ENCODE data around the gene ZDHHC18.

ZDHHC18 gene

DNA sequence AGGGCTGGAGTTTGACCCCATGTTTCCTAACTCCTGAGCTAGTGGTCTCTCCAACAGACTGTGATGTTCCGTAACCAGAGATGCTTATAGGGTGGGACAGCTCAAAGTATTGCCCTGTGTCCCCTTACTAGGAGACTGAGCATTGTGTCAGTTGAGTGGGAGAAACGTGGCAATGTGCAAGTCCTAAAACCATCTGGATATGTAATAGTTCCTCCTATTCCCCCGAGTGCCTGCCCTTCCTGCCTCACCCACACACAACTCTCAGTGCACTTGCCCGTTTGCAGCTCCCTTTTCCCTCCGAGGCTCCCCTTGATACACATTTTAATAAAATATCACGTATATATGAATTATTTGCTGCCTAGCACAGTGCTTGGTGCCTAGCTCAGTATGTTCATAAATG lies 35.3 kb upstream of the ZDHHC18 start:
- H3K4me1 ChIP-seq (ENCODE audit: control insufficient read depth, insufficient read depth, low read length): peaks cover 5% of the 10 kb centered on the region; the same call in 1 of the 2 replicates
- CTCF ChIA-PET: interaction anchor here (0.8 to 6.8 kb wide), 10 partner anchors 18 to 291 kb away, joined by 3 to 281 read pairs (median 4); no protein-coding TSS in a partner anchor

DNA sequence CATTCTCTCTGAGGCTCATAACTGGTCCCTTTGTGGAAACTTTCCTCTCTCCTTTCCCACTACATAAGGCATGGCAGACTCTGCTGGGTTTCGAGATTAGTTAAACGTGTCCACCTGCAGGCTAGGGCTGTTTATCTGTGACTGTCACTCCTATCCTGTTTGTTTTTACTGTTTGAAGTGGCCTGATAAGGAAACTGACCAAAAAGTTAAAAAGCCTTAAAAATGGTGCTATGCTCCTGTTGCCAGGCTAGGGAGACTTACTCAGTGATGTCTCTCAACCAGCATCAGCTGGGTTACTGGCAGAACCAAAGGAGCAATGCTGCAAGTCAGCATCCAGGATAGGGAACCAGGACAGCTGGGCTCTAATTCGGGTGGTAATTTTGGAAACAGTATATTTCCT lies 34.9 kb upstream of the ZDHHC18 start:
- CTCF ChIA-PET: interaction anchor here (0.5 to 6.8 kb wide), 10 partner anchors 17 to 292 kb away, joined by 3 to 281 read pairs (median 4); no protein-coding TSS in a partner anchor
- Histone ChIP-seq H3K4me3 (ENCODE audit: low read depth, low read length) (no peak overlapping the region), H3K36me3 (ENCODE audit: control insufficient read depth in 2 of 2, insufficient read depth in 1 of 2, low read length in 2 of 2) (peaks cover 0 to 25% of the 10 kb centered on the region in 2 experiments; a peak in 2 of 3 replicates), H3K27ac (ENCODE audit: extremely low read depth, low read depth, low read length) (no peak overlapping the region), H3K9me3 (ENCODE audit: control insufficient read depth, insufficient read depth, low read depth, low read length) (no peaks in the 10 kb centered on the region), H3K4me1 (ENCODE audit: control insufficient read depth, insufficient read depth, low read length) (peaks cover 5% of the 10 kb centered on the region; the same call in 1 of the 2 replicates)
- POLR2A ChIA-PET: no interaction called here
- TF ChIP-seq MYNN (tag by site-specific recombination; IDR thresholded peaks at IDR 0.05; ENCODE audit: borderline replicate concordance): no peak
- TF ChIP-seq, protein P1, sequence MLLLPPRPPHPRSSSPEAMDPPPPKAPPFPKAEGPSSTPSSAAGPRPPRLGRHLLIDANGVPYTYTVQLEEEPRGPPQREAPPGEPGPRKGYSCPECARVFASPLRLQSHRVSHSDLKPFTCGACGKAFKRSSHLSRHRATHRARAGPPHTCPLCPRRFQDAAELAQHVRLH (tag by site-specific recombination; IDR thresholded peaks at IDR 0.05): no peak

More for the DNA sequence above, 35.3 kb upstream of the ZDHHC18 start:
- POLR2A ChIA-PET: interaction anchor here (1.3 kb wide), 1 partner anchor 99 kb away, joined by 4 read pairs; no protein-coding TSS in a partner anchor
- Histone ChIP-seq H3K4me3 (ENCODE audit: low read depth, low read length) (no peak overlapping the region), H3K36me3 (ENCODE audit: control insufficient read depth in 2 of 2, insufficient read depth in 1 of 2, low read length in 2 of 2) (peaks cover 0 to 25% of the 10 kb centered on the region in 2 experiments; a peak in 2 of 3 replicates), H3K9me3 (ENCODE audit: control insufficient read depth, insufficient read depth, low read depth, low read length) (no peaks in the 10 kb centered on the region), H3K27ac (ENCODE audit: extremely low read depth, low read depth, low read length) (no peak overlapping the region)
- TF ChIP-seq ZNF768 (tag by site-specific recombination; IDR thresholded peaks at IDR 0.05) (no peak), KLF7 (tag by site-specific recombination; IDR thresholded peaks at IDR 0.05; ENCODE audit: borderline replicate concordance) (no peak)

DNA sequence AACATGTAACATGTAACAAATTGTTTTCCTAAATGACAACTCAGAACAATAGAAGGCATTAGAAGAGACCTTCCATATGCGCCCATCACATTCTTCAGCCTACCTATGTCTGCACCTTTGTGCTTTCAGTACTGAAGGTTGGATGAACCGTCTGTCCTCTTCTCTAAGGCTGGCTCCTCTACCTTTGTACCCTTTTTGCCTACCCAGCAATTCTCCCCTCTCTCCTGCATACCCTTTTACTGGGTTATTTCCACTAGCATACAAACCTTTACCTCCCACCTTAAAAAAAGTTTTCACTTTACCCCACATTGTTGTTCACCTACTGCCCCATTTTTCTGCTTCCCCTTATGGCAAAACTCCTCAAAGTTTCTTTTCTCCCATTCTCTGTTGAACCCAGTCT lies 33.6 kb upstream of the ZDHHC18 start:
- no peak overlapping the region for H3K27ac ChIP-seq (ENCODE audit: extremely low read depth, low read depth, low read length)
- POLR2A ChIA-PET: no interaction called here

More for the DNA sequence above, 33.6 kb upstream of the ZDHHC18 start:
- no peak for TF ChIP-seq ZFHX2 (tag by site-specific recombination; conservative IDR thresholded peaks at IDR 0.05)
- no peak for TF ChIP-seq MYNN (tag by site-specific recombination; IDR thresholded peaks at IDR 0.05; ENCODE audit: borderline replicate concordance)
- TF ChIP-seq ZIC2 (tag by site-specific recombination; IDR thresholded peaks at IDR 0.05): no peak
- TF ChIP-seq, protein P2, sequence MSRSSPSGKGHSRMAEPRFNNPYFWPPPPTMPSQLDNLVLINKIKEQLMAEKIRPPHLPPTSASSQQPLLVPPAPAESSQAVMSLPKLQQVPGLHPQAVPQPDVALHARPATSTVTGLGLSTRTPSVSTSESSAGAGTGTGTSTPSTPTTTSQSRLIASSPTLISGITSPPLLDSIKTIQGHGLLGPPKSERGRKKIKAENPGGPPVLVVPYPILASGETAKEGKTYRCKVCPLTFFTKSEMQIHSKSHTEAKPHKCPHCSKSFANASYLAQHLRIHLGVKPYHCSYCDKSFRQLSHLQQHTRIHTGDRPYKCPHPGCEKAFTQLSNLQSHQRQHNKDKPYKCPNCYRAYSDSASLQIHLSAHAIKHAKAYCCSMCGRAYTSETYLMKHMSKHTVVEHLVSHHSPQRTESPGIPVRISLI (tag by site-specific recombination; IDR thresholded peaks at IDR 0.05): no peak
- TF ChIP-seq, protein P3, sequence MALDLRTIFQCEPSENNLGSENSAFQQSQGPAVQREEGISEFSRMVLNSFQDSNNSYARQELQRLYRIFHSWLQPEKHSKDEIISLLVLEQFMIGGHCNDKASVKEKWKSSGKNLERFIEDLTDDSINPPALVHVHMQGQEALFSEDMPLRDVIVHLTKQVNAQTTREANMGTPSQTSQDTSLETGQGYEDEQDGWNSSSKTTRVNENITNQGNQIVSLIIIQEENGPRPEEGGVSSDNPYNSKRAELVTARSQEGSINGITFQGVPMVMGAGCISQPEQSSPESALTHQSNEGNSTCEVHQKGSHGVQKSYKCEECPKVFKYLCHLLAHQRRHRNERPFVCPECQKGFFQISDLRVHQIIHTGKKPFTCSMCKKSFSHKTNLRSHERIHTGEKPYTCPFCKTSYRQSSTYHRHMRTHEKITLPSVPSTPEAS (tag by site-specific recombination; IDR thresholded peaks at IDR 0.05): no peak
- TF ChIP-seq, protein P4, sequence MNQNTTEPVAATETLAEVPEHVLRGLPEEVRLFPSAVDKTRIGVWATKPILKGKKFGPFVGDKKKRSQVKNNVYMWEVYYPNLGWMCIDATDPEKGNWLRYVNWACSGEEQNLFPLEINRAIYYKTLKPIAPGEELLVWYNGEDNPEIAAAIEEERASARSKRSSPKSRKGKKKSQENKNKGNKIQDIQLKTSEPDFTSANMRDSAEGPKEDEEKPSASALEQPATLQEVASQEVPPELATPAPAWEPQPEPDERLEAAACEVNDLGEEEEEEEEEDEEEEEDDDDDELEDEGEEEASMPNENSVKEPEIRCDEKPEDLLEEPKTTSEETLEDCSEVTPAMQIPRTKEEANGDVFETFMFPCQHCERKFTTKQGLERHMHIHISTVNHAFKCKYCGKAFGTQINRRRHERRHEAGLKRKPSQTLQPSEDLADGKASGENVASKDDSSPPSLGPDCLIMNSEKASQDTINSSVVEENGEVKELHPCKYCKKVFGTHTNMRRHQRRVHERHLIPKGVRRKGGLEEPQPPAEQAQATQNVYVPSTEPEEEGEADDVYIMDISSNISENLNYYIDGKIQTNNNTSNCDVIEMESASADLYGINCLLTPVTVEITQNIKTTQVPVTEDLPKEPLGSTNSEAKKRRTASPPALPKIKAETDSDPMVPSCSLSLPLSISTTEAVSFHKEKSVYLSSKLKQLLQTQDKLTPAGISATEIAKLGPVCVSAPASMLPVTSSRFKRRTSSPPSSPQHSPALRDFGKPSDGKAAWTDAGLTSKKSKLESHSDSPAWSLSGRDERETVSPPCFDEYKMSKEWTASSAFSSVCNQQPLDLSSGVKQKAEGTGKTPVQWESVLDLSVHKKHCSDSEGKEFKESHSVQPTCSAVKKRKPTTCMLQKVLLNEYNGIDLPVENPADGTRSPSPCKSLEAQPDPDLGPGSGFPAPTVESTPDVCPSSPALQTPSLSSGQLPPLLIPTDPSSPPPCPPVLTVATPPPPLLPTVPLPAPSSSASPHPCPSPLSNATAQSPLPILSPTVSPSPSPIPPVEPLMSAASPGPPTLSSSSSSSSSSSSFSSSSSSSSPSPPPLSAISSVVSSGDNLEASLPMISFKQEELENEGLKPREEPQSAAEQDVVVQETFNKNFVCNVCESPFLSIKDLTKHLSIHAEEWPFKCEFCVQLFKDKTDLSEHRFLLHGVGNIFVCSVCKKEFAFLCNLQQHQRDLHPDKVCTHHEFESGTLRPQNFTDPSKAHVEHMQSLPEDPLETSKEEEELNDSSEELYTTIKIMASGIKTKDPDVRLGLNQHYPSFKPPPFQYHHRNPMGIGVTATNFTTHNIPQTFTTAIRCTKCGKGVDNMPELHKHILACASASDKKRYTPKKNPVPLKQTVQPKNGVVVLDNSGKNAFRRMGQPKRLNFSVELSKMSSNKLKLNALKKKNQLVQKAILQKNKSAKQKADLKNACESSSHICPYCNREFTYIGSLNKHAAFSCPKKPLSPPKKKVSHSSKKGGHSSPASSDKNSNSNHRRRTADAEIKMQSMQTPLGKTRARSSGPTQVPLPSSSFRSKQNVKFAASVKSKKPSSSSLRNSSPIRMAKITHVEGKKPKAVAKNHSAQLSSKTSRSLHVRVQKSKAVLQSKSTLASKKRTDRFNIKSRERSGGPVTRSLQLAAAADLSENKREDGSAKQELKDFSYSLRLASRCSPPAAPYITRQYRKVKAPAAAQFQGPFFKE (tag by site-specific recombination; IDR thresholded peaks at IDR 0.05; ENCODE audit: borderline replicate concordance): no peak
- TF ChIP-seq OSR2 (tag by site-specific recombination; IDR thresholded peaks at IDR 0.05): no peak
- H3K9me3 ChIP-seq (ENCODE audit: control insufficient read depth, insufficient read depth, low read depth, low read length): no peaks in the 10 kb centered on the region
- CTCF ChIA-PET: interaction anchor here (0.7 to 6.8 kb wide), 2 partner anchors 14 to 191 kb away, joined by 3 to 281 read pairs; no protein-coding TSS in a partner anchor
- H3K4me3 ChIP-seq (ENCODE audit: low read depth, low read length): no peak overlapping the region
- H3K4me1 ChIP-seq (ENCODE audit: control insufficient read depth, insufficient read depth, low read length): no peaks in the 10 kb centered on the region
- peaks cover 0 to 29% of the 10 kb centered on the region in 2 experiments; a peak in 2 of 3 replicates for H3K36me3 ChIP-seq (ENCODE audit: control insufficient read depth in 2 of 2, insufficient read depth in 1 of 2, low read length in 2 of 2)

All from HEK293 (cell line).